IPS-NIHi7 (cell line): ENCODE measurements around the gene KRT32.
"Not testable (repeated sequence)": the region's sequence is repeated elsewhere in the genome, so short reads cannot be mapped to it uniquely, and the experiment has no call there.

Experiments used
- DNase-seq: peaks from one replicate; pipeline ENCODE4 v3.0.0; 2012; ENCODE audit warnings: mixed read lengths; ENCODE audit errors: extremely low spot score

Gene KRT32

GRCh38 chr17:41429667-41430066 lies 37.5 kb downstream of the KRT32 start:
- no peak for DNase-seq

GRCh38 chr17:41428591-41429291 lies 38.4 kb downstream of the KRT32 start:
- DNase-seq: peak; percentile 37

- no peak for DNase-seq
Observed at GRCh38 chr17:41424111-41424635, 43.0 kb downstream of the KRT32 start, which contains the start of gene KRT37. Gene KRT37 (minus strand): TSS chr17:41424585. CDS start chr17:41424523, 62 bp downstream.

GRCh38 chr17:41422586-41422985 lies 44.6 kb downstream of the KRT32 start:
- not testable (repeated sequence) for DNase-seq

- no peak for DNase-seq
Observed at GRCh38 chr17:41421617-41422016, 45.6 kb downstream of the KRT32 start.

- DNase-seq: no peak
Observed at GRCh38 chr17:41421116-41421515, 46.1 kb downstream of the KRT32 start.

- no peak for DNase-seq
Observed at GRCh38 chr17:41420134-41420533, 47.1 kb downstream of the KRT32 start.

- DNase-seq: no peak
Observed at GRCh38 chr17:41419716-41420115, 47.5 kb downstream of the KRT32 start.

GRCh38 chr17:41418116-41418860 lies 48.9 kb downstream of the KRT32 start:
- DNase-seq: no peak

- DNase-seq: peak; percentile 87
Observed at GRCh38 chr17:41417576-41418015, 49.6 kb downstream of the KRT32 start.

GRCh38 chr17:41417127-41417526 lies 50.1 kb downstream of the KRT32 start:
- DNase-seq: no peak

GRCh38 chr17:41416479-41416878 lies 50.7 kb downstream of the KRT32 start:
- no peak for DNase-seq

- no peak for DNase-seq
Observed at GRCh38 chr17:41415833-41416335, 51.3 kb downstream of the KRT32 start.

GRCh38 chr17:41415411-41415810 lies 51.8 kb downstream of the KRT32 start:
- no peak for DNase-seq

GRCh38 chr17:41413982-41414381 lies 53.2 kb downstream of the KRT32 start:
- no peak for DNase-seq

- peak; percentile 56 for DNase-seq
Observed at GRCh38 chr17:41413353-41413957, 53.7 kb downstream of the KRT32 start.

- no peak for DNase-seq
Observed at GRCh38 chr17:41411072-41411840, 55.9 kb downstream of the KRT32 start.
